ENCODE data around the gene TNIK.

TNIK gene

DNA sequence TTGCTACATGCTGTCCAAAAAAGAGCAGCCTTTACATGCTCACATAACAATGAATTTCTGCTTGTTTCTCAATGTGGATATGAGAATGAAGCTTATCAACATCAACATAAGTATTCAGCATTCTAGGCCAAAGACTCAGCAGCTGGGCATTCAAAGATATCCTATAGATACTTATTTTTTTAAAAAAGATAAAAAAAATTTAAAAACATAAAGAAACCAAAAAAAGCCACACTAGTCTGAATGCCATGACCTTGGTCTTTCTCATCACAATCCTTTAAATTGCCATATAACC lies 182.0 kb downstream of the TNIK start:
- TF ChIP-seq, protein P1, sequence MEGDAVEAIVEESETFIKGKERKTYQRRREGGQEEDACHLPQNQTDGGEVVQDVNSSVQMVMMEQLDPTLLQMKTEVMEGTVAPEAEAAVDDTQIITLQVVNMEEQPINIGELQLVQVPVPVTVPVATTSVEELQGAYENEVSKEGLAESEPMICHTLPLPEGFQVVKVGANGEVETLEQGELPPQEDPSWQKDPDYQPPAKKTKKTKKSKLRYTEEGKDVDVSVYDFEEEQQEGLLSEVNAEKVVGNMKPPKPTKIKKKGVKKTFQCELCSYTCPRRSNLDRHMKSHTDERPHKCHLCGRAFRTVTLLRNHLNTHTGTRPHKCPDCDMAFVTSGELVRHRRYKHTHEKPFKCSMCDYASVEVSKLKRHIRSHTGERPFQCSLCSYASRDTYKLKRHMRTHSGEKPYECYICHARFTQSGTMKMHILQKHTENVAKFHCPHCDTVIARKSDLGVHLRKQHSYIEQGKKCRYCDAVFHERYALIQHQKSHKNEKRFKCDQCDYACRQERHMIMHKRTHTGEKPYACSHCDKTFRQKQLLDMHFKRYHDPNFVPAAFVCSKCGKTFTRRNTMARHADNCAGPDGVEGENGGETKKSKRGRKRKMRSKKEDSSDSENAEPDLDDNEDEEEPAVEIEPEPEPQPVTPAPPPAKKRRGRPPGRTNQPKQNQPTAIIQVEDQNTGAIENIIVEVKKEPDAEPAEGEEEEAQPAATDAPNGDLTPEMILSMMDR (conservative IDR thresholded peaks at IDR 0.05; ENCODE audit: control insufficient read depth, insufficient read depth, low read depth, low read length) = no peak
- no peak overlapping the region for H3K4me3 ChIP-seq (ENCODE audit: control insufficient read depth, low read depth, low read length)
- no peak for DNase-seq (ENCODE audit: low read depth)

DNA sequence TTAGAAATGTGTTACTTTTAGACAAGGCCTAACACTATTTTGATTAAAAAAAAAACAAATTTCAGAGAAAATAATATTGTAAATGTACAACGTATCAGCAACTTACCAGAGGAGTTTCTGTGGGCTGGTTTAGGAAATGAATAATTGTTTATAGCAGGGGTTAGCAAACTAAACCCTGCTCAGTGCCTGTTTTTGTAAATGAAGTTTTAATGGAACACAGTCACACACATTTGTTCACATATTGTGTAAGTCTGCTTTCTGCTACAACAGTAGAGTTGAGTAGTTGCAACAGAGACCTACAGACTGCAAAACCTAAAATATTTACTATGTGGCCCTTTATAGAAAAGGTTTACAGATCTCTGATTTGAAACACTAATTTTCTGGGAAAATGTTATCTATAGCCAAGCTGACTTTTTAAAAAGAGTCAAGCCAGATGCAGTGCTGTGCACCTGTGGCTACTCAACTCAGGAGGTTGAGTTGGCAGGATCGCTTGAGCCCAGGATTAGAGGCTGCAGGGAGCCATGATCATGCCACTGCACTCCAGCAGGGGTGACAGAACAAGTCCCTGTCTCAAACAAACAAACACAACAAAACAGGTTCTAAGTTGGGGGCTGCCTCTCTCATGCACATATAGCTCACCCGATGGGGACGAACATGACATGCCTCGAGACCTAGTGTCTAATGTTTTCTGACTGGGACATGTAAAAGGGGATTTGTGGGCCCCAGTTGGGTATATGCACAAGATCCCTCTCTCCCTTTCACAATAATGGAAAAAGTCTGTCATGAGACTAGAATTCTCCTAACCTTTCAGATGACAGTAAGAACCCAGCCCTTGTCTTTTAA lies 182.5 kb downstream of the TNIK start:
- no peak overlapping the region for H3K4me3 ChIP-seq (ENCODE audit: control insufficient read depth, low read depth, low read length)
- no peak for DNase-seq (ENCODE audit: low read depth)
- TF ChIP-seq, protein P1 (conservative IDR thresholded peaks at IDR 0.05; ENCODE audit: control insufficient read depth, insufficient read depth, low read depth, low read length) = no peak

GRCh38 chr3:171276923-171277322 lies 183.3 kb downstream of the TNIK start:
- no peak for DNase-seq (ENCODE audit: low read depth)
- no peak overlapping the region for H3K4me3 ChIP-seq (ENCODE audit: control insufficient read depth, low read depth, low read length)

DNA sequence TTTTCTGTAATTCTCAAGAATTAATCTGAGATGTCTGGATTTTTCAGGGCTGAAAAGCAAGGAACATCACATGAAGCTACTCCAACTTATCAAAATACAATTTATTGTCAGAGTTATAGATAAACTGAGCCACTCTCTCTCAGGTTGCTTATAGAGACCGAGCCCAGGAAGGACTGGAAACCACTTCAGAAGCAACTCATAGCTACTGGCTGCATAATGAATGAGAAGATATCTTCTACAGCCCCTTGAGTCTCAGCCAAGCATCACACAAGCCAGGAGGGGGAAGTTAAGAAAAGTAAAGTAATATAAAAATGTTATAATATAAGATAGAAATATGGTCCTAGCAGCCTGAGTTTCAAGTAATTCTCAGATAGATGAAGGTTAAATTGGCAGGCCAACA lies 186.0 kb downstream of the TNIK start:
- no peak for DNase-seq (ENCODE audit: low read depth)
- TF ChIP-seq, protein P1 (conservative IDR thresholded peaks at IDR 0.05; ENCODE audit: control insufficient read depth, insufficient read depth, low read depth, low read length) = no peak
- H3K4me3 ChIP-seq (ENCODE audit: control insufficient read depth, low read depth, low read length) = no peak overlapping the region

More at GRCh38 chr3:171276923-171277322, 183.3 kb downstream of the TNIK start:
- TF ChIP-seq, protein P1 (conservative IDR thresholded peaks at IDR 0.05; ENCODE audit: control insufficient read depth, insufficient read depth, low read depth, low read length) = no peak

DNA sequence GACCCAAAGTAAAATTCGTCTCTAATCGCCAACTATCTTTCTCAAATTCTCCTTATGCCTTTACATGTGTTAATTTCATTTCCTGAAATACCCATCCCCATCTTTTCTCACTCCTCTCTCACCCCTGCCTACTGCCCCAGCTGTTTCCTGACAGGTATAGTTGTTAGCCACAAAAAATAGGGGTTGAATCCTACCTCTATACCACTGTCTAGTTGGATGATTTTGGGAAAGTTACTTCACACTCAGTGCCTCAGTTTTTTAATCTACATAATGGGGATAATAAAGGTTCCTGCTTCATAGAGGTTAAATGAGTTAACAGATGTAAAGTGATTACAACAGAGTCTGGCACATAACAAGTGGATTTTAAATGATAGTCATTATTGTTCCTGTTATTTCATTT lies 189.7 kb downstream of the TNIK start:
- DNase-seq (ENCODE audit: low read depth) = no peak
- H3K4me3 ChIP-seq (ENCODE audit: control insufficient read depth, low read depth, low read length) = no peak overlapping the region
- TF ChIP-seq, protein P1 (conservative IDR thresholded peaks at IDR 0.05; ENCODE audit: control insufficient read depth, insufficient read depth, low read depth, low read length) = no peak

GRCh38 chr3:171269542-171269941 lies 190.7 kb downstream of the TNIK start:
- TF ChIP-seq, protein P1 (conservative IDR thresholded peaks at IDR 0.05; ENCODE audit: control insufficient read depth, insufficient read depth, low read depth, low read length) = no peak
- DNase-seq (ENCODE audit: low read depth) = no peak
- no peak overlapping the region for H3K4me3 ChIP-seq (ENCODE audit: control insufficient read depth, low read depth, low read length)

Data from fibroblast of mammary gland (primary cell).